ENCODE measurements around the gene SIPA1L3.

Gene SIPA1L3

DNA sequence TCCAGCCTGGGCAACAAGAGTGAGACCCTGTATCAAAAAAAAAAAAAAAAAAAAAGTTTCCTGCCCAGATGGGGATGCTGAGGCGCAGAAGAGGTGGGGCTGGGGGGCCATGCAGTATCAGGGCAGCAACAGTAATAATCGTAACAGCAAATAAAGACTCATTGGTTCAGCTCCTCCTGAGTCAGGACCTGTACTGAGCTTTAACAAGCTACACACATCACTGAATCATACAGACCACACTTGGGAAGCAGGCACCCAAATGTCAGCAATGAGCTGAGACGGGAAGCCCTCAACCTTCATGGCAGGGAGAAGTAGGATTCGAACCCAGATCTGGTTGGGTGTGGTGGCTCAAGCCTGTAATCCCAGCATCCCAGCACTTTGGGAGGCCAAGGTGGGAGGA, 327.6 kb downstream of the SIPA1L3 start:
- in situ Hi-C loops (cut with MboI; ENCODE audit: low pct_unique_long_range_greater_than_20kb, low sequenced_read_pairs, unreplicated experiment): loop anchor here (10.0 kb wide), 1 partner anchor 90 kb away; no protein-coding TSS in a partner anchor
- TF ChIP-seq, protein P1, sequence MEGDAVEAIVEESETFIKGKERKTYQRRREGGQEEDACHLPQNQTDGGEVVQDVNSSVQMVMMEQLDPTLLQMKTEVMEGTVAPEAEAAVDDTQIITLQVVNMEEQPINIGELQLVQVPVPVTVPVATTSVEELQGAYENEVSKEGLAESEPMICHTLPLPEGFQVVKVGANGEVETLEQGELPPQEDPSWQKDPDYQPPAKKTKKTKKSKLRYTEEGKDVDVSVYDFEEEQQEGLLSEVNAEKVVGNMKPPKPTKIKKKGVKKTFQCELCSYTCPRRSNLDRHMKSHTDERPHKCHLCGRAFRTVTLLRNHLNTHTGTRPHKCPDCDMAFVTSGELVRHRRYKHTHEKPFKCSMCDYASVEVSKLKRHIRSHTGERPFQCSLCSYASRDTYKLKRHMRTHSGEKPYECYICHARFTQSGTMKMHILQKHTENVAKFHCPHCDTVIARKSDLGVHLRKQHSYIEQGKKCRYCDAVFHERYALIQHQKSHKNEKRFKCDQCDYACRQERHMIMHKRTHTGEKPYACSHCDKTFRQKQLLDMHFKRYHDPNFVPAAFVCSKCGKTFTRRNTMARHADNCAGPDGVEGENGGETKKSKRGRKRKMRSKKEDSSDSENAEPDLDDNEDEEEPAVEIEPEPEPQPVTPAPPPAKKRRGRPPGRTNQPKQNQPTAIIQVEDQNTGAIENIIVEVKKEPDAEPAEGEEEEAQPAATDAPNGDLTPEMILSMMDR (IDR thresholded peaks at IDR 0.05; ENCODE audit: extremely low read depth, insufficient read depth, missing control alignments): no peak

DNA sequence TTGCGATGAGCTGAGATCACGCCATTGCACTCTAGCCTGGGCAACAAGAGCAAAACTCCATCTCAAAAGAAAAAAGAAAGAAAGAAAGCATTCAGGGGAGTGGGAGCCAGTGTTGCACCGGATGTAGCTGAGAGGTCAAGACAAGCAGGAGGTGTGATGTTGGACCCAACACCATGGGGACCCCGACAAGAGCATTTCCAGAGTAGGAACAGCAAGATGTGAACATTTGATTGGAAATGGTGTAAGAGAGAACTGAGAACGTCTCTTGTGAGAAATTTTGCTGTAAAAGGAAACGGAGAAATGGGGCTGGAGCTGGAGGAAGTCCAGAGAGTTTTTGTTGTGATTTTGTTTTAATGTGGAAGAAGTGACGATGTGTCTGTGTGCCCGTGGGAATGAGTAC, 332.8 kb downstream of the SIPA1L3 start:
- DNase-seq (ENCODE audit: low spot score): no peak
- TF ChIP-seq, protein P1 (IDR thresholded peaks at IDR 0.05; ENCODE audit: extremely low read depth, insufficient read depth, missing control alignments): no peak
- in situ Hi-C loops (cut with MboI; ENCODE audit: low pct_unique_long_range_greater_than_20kb, low sequenced_read_pairs, unreplicated experiment): loop anchor here (10.0 kb wide), 1 partner anchor 85 kb away; no protein-coding TSS in a partner anchor

More for the DNA sequence above, 327.6 kb downstream of the SIPA1L3 start:
- no peak for DNase-seq (ENCODE audit: low spot score)

DNA sequence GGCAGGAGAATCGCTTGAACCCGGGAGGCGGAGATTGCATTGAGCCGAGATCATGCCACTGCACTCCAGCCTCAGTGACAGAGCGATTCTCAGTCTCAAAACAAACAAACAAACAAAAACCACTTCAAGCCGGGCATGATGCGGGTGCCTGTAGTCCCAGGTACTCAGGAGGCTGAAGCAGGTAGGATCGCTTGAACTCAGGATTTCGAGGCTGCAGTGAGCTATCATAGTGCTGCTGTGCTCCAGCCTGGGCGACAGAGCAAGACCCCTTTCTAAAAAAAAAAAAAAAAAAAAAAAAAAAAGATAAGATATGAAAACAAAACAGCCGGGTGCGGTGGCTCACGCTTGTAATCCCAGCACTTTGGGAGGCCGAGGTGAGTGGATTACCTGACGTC, 336.3 kb downstream of the SIPA1L3 start:
- no peak for DNase-seq (ENCODE audit: low spot score)
- TF ChIP-seq, protein P1 (IDR thresholded peaks at IDR 0.05; ENCODE audit: extremely low read depth, insufficient read depth, missing control alignments): no peak
- in situ Hi-C loops (cut with MboI; ENCODE audit: low pct_unique_long_range_greater_than_20kb, low sequenced_read_pairs, unreplicated experiment): no loop called here

DNA sequence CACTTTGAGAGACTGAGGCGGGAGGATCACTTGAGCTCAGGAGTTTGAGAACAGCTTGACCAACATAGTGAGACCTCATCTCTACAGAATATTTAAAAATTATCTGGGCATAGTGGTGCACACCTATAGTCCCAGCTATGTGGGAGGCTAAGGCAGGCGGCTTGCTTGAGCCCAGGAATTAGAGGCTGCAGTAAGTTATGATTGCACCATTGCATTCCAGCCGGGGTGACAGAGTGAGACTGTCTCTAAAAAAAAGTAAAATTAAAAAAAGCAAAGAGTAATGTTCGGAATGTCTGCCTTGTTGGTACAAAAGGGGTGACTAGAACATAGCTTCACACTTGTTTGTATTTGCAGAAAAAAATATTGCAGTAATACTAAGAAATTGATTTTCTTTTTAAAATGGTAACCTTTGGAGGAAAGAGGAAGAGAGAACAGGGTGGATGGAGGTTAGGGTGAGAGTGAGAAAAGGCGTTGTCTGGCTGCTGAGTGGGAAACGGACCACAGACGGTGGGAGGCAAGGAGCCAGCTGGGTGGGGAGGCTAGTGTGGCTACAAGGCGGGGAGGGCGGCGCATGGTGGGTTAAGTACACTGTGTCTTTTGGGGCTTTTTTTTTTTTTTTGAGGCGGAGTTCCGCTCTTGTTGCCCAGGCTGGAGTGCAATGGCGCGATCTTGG, 339.0 kb downstream of the SIPA1L3 start:
- no peak for DNase-seq (ENCODE audit: low spot score)
- TF ChIP-seq, protein P1 (IDR thresholded peaks at IDR 0.05; ENCODE audit: extremely low read depth, insufficient read depth, missing control alignments): no peak
- in situ Hi-C loops (cut with MboI; ENCODE audit: low pct_unique_long_range_greater_than_20kb, low sequenced_read_pairs, unreplicated experiment): no loop called here

DNA sequence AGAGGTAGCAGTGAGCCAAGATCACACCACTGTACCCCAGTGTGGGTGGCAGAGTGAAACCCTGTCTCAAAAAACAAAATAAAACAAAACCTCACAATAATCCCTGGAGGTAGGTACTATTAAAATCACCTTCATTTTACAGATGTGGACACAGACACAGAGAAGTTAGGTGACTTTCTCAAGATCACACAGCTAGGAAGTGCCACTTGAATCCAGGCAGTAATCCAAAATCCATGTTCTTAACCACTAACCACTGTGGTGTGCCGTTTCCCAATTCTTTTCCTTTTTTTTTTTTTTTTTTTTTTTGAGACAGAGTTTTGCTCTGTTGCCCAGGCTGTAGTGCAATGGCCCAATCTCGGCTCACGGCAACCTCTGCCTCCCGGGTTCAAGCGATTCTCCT, 340.1 kb downstream of the SIPA1L3 start:
- in situ Hi-C loops (cut with MboI; ENCODE audit: low pct_unique_long_range_greater_than_20kb, low sequenced_read_pairs, unreplicated experiment): no loop called here
- no peak for DNase-seq (ENCODE audit: low spot score)
- TF ChIP-seq, protein P1 (IDR thresholded peaks at IDR 0.05; ENCODE audit: extremely low read depth, insufficient read depth, missing control alignments): no peak

DNA sequence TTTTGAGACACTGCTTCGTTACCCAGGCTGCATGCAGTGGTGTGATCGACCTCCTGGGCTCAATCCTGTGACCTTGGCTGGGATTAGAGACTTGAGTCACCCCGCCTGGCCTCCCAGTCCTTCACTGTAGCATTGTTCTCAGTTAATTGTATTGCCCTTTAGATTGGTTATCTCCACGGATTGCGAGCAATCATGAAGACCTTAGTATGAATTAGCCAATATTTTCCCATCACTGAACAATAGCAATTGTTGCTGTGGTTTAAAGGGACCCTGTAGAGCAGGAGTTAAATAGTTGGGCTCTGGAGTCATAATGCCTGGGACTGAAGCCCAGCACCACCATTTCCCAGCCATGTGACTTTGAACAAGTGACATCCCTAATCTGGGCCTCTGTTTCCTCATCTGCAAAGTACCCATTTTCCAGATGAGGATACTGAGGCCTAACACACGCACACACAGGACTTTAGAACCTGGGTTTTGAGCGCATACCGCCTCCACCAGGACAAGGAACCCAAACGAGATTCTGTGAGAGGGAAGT, 340.8 kb downstream of the SIPA1L3 start:
- TF ChIP-seq, protein P1 (IDR thresholded peaks at IDR 0.05; ENCODE audit: extremely low read depth, insufficient read depth, missing control alignments): no peak
- no peak for DNase-seq (ENCODE audit: low spot score)
- in situ Hi-C loops (cut with MboI; ENCODE audit: low pct_unique_long_range_greater_than_20kb, low sequenced_read_pairs, unreplicated experiment): no loop called here

Data from GM13977 (cell line).